A673 (cell line): ENCODE results near the gene NUB1. TPM values are rescaled to one million over a fixed set of nuclear protein-coding genes. Genes with fewer than 3 reads are reported as not detected.

Experiments used
- BruUV-seq: library from RNA; stranded (reverse); fragments of 400-500 nt; replicated peaks from 2 replicates; lab custom pipeline; 2021; lab: Mats Ljungman, UMichigan
- CTCF ChIA-PET: fragments of 300-600 bp; sonication (Branson Sonifier 250); formaldehyde crosslinking; loops from one replicate; lab custom pipeline; 2022; ENCODE audit warnings: antibody characterized with exemption; lab: Charles Lee
- POLR2A ChIA-PET: fragments of 300-600 bp; sonication (Branson Sonifier 250); formaldehyde crosslinking; loops from one replicate; lab custom pipeline; 2022; ENCODE audit warnings: antibody characterized with exemption; ENCODE audit not compliant: low non-redundant PET; lab: Charles Lee
- DNase-seq: peaks from one replicate; pipeline ENCODE4 v3.0.0-alpha.2; 2015; ENCODE audit warnings: low spot score
- H3K27ac ChIP-seq: fragments of 200-600 bp; sonication (generic); 2 replicates; pipeline ENCODE4 v1.5.1; 2016; ENCODE audit warnings: mixed run types, low read depth, mild to moderate bottlenecking, mixed read lengths, antibody characterized with exemption, low read length; ENCODE audit not compliant: poor library complexity, severe bottlenecking
- H3K27me3 ChIP-seq: fragments of 200-600 bp; sonication (generic); replicated peaks from 2 replicates; pipeline ENCODE4 v1.6.1; 2017; ENCODE audit warnings: mixed run types, low read depth, mild to moderate bottlenecking, mixed read lengths, antibody characterized with exemption, low read length; ENCODE audit not compliant: insufficient read depth, poor library complexity
- H3K36me3 ChIP-seq: fragments of 200-600 bp; sonication (generic); 2 replicates; pipeline ENCODE4 v1.6.1; 2016; ENCODE audit warnings: mixed run types, mild to moderate bottlenecking, mixed read lengths, antibody characterized with exemption, low read length; ENCODE audit not compliant: insufficient read depth, poor library complexity, severe bottlenecking
- H3K4me1 ChIP-seq: fragments of 200-600 bp; sonication (generic); 2 replicates; pipeline ENCODE4 v1.6.1; 2017; ENCODE audit warnings: mixed run types, mild to moderate bottlenecking, mixed read lengths, antibody characterized with exemption, low read length; ENCODE audit not compliant: insufficient read depth, poor library complexity, severe bottlenecking
- H3K4me3 ChIP-seq: fragments of 200-600 bp; sonication (generic); 2 replicates; pipeline ENCODE4 v1.5.1; 2016; ENCODE audit warnings: low read depth, mixed run types, mild to moderate bottlenecking, mixed read lengths, low read length; ENCODE audit not compliant: poor library complexity, severe bottlenecking
- H3K9me3 ChIP-seq: fragments of 200-600 bp; sonication (generic); 2 replicates; pipeline ENCODE4 v1.6.1; 2016; ENCODE audit warnings: mixed run types, low read depth, mild to moderate bottlenecking, mixed read lengths, antibody characterized with exemption, low read length; ENCODE audit not compliant: poor library complexity, severe bottlenecking
- EZH2 ChIP-seq: fragments of 200-600 bp; sonication (generic); IDR thresholded peaks from 2 replicates; pipeline ENCODE4 v1.6.1; 2017; ENCODE audit warnings: borderline replicate concordance, low read depth, mild to moderate bottlenecking, mixed read lengths, antibody characterized with exemption, low read length; ENCODE audit not compliant: poor library complexity, severe bottlenecking
- intact Hi-C: fragments of 100-400 bp; cut with micrococcal nuclease; formaldehyde crosslinking; loops from one replicate; pipeline ENCODE4 v1.10.0; 2022; ENCODE audit not compliant: unreplicated experiment
- total RNA-seq: library from RNA; stranded (reverse); gene quantifications from 2 replicates; pipeline ENCODE4 v1.2.3, GENCODE V29; 2021
- TF ChIP-seq, protein P1 (sequence below): fragments of 300-800, 200-600 bp; sonication (generic); conservative IDR thresholded peaks from 2 replicates; pipeline ENCODE4 v1.5.1; 2017; ENCODE audit warnings: low read depth, mild to moderate bottlenecking, antibody characterized with exemption, low read length, moderate library complexity, mixed read lengths

The NUB1 gene
- total RNA-seq, 1 experiment from 2014 or later: 36.9 TPM

DNA sequence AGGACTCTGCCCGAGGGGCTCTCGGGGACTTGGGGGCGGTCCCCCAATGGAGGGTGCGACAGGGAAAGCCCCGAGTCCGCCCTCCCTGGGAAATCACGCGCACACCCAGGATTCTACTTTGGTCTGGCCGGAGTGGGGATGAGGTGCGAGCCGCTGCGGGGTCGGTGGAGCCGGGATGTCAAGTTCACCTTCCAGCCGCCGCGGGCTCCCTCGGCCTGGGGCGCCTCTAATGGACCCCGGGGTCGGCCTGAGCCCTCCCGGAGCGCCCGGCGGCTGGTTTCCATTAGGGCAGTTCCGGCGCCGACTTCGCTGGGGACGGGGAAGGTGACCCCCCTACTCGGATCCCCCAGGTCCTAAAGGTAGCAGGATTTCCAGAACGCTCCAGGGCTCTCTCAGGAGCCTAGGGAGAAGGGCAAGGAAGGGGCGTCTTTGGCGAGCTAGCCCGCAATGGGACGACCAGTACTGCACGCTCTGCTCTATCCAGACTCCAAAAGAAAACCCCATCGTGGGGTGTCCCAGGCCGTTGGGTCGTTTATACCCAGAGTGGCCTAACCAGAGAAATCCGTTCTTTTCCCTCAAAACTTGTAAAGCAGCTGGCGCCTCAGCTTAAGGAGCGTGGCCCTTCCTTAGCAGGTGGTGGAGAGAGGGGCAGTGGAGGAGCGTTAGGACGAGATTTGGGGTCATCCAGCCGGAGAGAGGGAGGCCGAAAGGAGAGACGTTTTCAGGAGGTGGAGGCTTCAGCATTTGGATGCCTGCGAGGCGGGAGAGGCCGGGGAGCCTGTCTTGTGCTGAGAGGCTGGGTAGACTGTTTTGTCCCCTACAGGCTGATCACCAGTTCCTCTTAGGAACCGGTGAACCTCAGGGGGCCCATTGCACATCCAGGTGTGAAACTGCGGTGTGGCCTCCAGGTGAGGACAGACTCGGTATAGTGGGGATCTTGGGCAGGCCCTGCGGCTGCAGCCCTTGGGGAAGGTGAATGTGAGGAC lies 69.1 kb downstream of the NUB1 start:
- ChIA-PET POLR2A (no interaction called here), CTCF (no interaction called here)
- H3K27ac ChIP-seq: peak overlapping the region; percentile 57
- no peaks in the 10 kb centered on the region for H3K36me3 ChIP-seq
- BruUV-seq: no TSS peak
- H3K9me3 ChIP-seq: no peaks in the 10 kb centered on the region
- peaks cover 50% of the 10 kb centered on the region for H3K27me3 ChIP-seq
- H3K4me3 ChIP-seq: peak overlapping the region; percentile 74
- intact Hi-C loops: no loop called here
- peaks cover 11% of the 10 kb centered on the region for H3K4me1 ChIP-seq
- TF ChIP-seq, protein P1, sequence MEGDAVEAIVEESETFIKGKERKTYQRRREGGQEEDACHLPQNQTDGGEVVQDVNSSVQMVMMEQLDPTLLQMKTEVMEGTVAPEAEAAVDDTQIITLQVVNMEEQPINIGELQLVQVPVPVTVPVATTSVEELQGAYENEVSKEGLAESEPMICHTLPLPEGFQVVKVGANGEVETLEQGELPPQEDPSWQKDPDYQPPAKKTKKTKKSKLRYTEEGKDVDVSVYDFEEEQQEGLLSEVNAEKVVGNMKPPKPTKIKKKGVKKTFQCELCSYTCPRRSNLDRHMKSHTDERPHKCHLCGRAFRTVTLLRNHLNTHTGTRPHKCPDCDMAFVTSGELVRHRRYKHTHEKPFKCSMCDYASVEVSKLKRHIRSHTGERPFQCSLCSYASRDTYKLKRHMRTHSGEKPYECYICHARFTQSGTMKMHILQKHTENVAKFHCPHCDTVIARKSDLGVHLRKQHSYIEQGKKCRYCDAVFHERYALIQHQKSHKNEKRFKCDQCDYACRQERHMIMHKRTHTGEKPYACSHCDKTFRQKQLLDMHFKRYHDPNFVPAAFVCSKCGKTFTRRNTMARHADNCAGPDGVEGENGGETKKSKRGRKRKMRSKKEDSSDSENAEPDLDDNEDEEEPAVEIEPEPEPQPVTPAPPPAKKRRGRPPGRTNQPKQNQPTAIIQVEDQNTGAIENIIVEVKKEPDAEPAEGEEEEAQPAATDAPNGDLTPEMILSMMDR: no peak
- no peak for TF ChIP-seq EZH2
- DNase-seq: peak; percentile 25

DNA sequence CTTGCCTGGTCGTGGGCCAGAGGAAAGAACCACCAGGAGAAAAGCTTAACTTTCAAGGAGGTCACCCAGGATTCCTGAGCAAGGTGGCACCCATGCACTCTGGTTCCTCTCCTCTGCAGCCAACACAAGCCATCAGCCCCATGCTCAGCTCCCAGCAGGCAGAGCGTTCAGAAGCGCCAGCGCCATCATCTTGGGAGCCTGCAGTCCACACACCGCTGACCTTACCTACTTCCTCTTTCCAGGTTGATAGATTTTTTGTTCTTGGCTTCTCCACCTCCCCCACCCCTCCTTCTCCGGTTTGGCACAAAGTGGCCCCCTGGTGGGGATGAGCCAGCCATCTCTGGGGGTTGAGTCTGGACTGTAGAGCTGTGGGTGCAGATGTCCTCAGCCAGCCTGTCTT lies 69.9 kb downstream of the NUB1 start:
- intact Hi-C loops: no loop called here
- no peaks in the 10 kb centered on the region for H3K36me3 ChIP-seq
- H3K4me3 ChIP-seq: no peak overlapping the region
- POLR2A ChIA-PET: no interaction called here
- no peak for DNase-seq
- CTCF ChIA-PET: no interaction called here
- no peaks in the 10 kb centered on the region for H3K9me3 ChIP-seq
- H3K27ac ChIP-seq: no peak overlapping the region
- no peak for TF ChIP-seq EZH2
- TF ChIP-seq, protein P1: no peak
- H3K27me3 ChIP-seq: peaks cover 50% of the 10 kb centered on the region
- peaks cover 11% of the 10 kb centered on the region for H3K4me1 ChIP-seq
- BruUV-seq: no TSS peak

DNA sequence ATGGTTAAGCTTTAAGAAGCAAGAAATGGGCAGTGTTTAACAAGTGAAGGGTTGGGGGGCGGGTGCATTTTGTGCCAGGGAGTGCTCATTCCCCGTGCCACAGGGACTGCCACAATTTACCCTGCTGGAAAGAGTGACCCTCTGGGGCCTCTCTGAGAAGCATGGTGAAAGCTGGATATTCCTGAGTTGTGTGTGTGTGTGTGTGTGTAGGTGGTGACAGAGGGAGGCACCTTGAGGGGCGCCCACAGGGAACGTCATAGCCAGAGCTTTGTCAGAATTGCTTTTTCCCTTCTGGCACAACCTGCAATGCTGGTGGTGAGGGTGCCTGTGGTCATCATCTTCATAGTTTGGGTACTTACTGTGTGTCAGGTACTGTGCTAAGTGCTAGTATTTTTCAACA lies 70.7 kb downstream of the NUB1 start:
- no TSS peak for BruUV-seq

More for the DNA sequence above, 70.7 kb downstream of the NUB1 start:
- no peaks in the 10 kb centered on the region for H3K36me3 ChIP-seq
- ChIA-PET POLR2A (no interaction called here), CTCF (no interaction called here)
- TF ChIP-seq EZH2: no peak
- TF ChIP-seq, protein P1: no peak
- no peaks in the 10 kb centered on the region for H3K9me3 ChIP-seq
- intact Hi-C loops: no loop called here
- no peak overlapping the region for H3K4me3 ChIP-seq
- H3K4me1 ChIP-seq: peaks cover 11% of the 10 kb centered on the region
- H3K27ac ChIP-seq: no peak overlapping the region
- DNase-seq: no peak
- H3K27me3 ChIP-seq: peaks cover 50% of the 10 kb centered on the region
